Panc1 (cell line): Measurements from ENCODE around the gene NOTCH2.

Experiments used
- CTCF ChIP-seq: fragments of 450-650 bp; IDR thresholded peaks from 2 replicates; pipeline ENCODE4 v1.5.1; 2017; ENCODE audit warnings: mild to moderate bottlenecking
- SIN3A ChIP-seq: IDR thresholded peaks from 2 replicates; pipeline ENCODE4 v1.6.1; 2012; ENCODE audit warnings: low read depth, mild to moderate bottlenecking, low read length, moderate library complexity, borderline replicate concordance; ENCODE audit not compliant: insufficient read depth
- TCF7L2 ChIP-seq: IDR thresholded peaks from 2 replicates; pipeline ENCODE4 v1.6.1; 2011; ENCODE audit warnings: mild to moderate bottlenecking, low read depth, low read length, inconsistent platforms

- TF ChIP-seq TCF7L2 (no peak), CTCF (no peak), SIN3A (no peak)
These were observed 132.3 kb downstream of the NOTCH2 start for GRCh38 chr1:119937198-119937597.
